ENCODE measurements around the gene APLF. TPM values are rescaled to one million over a fixed set of nuclear protein-coding genes. Genes with fewer than 3 reads are reported as not detected.
"Not testable (repeated sequence)": the region's sequence is repeated elsewhere in the genome, so short reads cannot be mapped to it uniquely, and the experiment has no call there.

The APLF gene
- total RNA-seq, 2 experiments from 2014 or later: 2.8 to 3.6 TPM

- H3K9me3 Mint-ChIP-seq: no peaks in the 10 kb centered on the region
- DNase-seq: no peak
- H3K4me1 Mint-ChIP-seq: peaks cover 12% of the 10 kb centered on the region
- ChIA-PET CTCF (interaction anchor here (1.1 to 1.5 kb wide), 2 partner anchors 12 to 13 kb away, joined by 3 to 5 read pairs; no protein-coding TSS in a partner anchor), POLR2A (no interaction called here)
- no peaks in the 10 kb centered on the region for H3K27me3 Mint-ChIP-seq
- no peak overlapping the region for H3K4me3 Mint-ChIP-seq
- H3K27ac Mint-ChIP-seq: no peak overlapping the region
- H3K36me3 Mint-ChIP-seq (ENCODE audit: low read depth): no peaks in the 10 kb centered on the region
Observed at GRCh38 chr2:68429311-68429826, 38.0 kb upstream of the APLF start.

GRCh38 chr2:68431316-68431972, 35.9 kb upstream of the APLF start:
- no peak for DNase-seq
- no peaks in the 10 kb centered on the region for H3K9me3 Mint-ChIP-seq
- no peaks in the 10 kb centered on the region for H3K27me3 Mint-ChIP-seq
- POLR2A ChIA-PET: interaction anchor here (1.3 kb wide), 1 partner anchor 10 kb away, joined by 4 read pairs; no protein-coding TSS in a partner anchor
- CTCF ChIA-PET: interaction anchor here (1.5 kb wide), 1 partner anchor 10 kb away, joined by 7 read pairs; no protein-coding TSS in a partner anchor
- H3K4me3 Mint-ChIP-seq: no peak overlapping the region
- no peaks in the 10 kb centered on the region for H3K36me3 Mint-ChIP-seq (ENCODE audit: low read depth)
- no peak overlapping the region for H3K27ac Mint-ChIP-seq
- peaks cover 12% of the 10 kb centered on the region for H3K4me1 Mint-ChIP-seq

- no peak overlapping the region for H3K4me3 Mint-ChIP-seq
- H3K27ac Mint-ChIP-seq: no peak overlapping the region
- no peaks in the 10 kb centered on the region for H3K9me3 Mint-ChIP-seq
- POLR2A ChIA-PET: no interaction called here
- CTCF ChIA-PET: interaction anchor here (0.6 to 1.5 kb wide), 2 partner anchors 9 to 45 kb away, joined by 3 to 7 read pairs; no protein-coding TSS in a partner anchor
- no peak for DNase-seq
- H3K27me3 Mint-ChIP-seq: no peaks in the 10 kb centered on the region
- no peaks in the 10 kb centered on the region for H3K36me3 Mint-ChIP-seq (ENCODE audit: low read depth)
- H3K4me1 Mint-ChIP-seq: peaks cover 3% of the 10 kb centered on the region
Observed at GRCh38 chr2:68432696-68433658, 34.4 kb upstream of the APLF start.

- H3K4me3 Mint-ChIP-seq: no peak overlapping the region
- H3K36me3 Mint-ChIP-seq (ENCODE audit: low read depth): no peaks in the 10 kb centered on the region
- H3K27ac Mint-ChIP-seq: no peak overlapping the region
- peaks cover 3% of the 10 kb centered on the region for H3K4me1 Mint-ChIP-seq
- peaks cover 5% of the 10 kb centered on the region for H3K27me3 Mint-ChIP-seq
- ChIA-PET CTCF (no interaction called here), POLR2A (no interaction called here)
- no peak for DNase-seq
- H3K9me3 Mint-ChIP-seq: no peaks in the 10 kb centered on the region
Observed at GRCh38 chr2:68434981-68435380, 32.4 kb upstream of the APLF start.

GRCh38 chr2:68435615-68436014, 31.8 kb upstream of the APLF start:
- CTCF ChIA-PET: interaction anchor here (1.2 kb wide), 1 partner anchor 74 kb away, joined by 4 read pairs; no protein-coding TSS in a partner anchor

DNA sequence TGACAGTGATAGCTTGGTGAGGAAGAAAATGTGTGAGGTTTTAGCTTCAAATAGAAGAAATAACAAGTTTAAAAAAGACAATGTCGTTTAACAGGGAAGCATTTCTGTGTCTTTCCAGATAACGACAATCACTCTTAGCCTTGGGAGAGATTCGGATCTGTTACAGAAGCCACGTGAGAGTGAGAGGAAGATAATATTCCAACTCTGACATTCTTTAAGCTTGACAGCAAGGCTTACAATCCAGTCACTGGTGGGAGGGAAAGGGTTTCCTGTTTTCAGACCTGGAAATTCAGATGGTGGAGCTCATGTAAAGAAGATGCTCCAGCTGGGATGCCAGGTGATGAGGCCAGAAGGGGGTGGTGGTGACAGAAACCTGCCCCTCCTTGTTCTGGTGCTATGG, 31.1 kb upstream of the APLF start:
- no peak for DNase-seq
- Mint-ChIP-seq H3K27ac (no peak overlapping the region), H3K36me3 (ENCODE audit: low read depth) (no peaks in the 10 kb centered on the region), H3K4me3 (no peak overlapping the region), H3K4me1 (peaks cover 12% of the 10 kb centered on the region), H3K27me3 (peaks cover 5% of the 10 kb centered on the region), H3K9me3 (no peaks in the 10 kb centered on the region)
- POLR2A ChIA-PET: interaction anchor here (1.0 kb wide), 1 partner anchor 9 kb away, joined by 3 read pairs; no protein-coding TSS in a partner anchor
- CTCF ChIA-PET: interaction anchor here (0.9 to 1.2 kb wide), 2 partner anchors 75 to 144 kb away, joined by 3 to 4 read pairs; no protein-coding TSS in a partner anchor

More at GRCh38 chr2:68435615-68436014, 31.8 kb upstream of the APLF start:
- DNase-seq: no peak
- Mint-ChIP-seq H3K4me1 (peaks cover 6% of the 10 kb centered on the region), H3K27me3 (peaks cover 5% of the 10 kb centered on the region), H3K9me3 (no peaks in the 10 kb centered on the region), H3K27ac (no peak overlapping the region), H3K36me3 (ENCODE audit: low read depth) (no peaks in the 10 kb centered on the region), H3K4me3 (no peak overlapping the region)
- POLR2A ChIA-PET: no interaction called here

DNA sequence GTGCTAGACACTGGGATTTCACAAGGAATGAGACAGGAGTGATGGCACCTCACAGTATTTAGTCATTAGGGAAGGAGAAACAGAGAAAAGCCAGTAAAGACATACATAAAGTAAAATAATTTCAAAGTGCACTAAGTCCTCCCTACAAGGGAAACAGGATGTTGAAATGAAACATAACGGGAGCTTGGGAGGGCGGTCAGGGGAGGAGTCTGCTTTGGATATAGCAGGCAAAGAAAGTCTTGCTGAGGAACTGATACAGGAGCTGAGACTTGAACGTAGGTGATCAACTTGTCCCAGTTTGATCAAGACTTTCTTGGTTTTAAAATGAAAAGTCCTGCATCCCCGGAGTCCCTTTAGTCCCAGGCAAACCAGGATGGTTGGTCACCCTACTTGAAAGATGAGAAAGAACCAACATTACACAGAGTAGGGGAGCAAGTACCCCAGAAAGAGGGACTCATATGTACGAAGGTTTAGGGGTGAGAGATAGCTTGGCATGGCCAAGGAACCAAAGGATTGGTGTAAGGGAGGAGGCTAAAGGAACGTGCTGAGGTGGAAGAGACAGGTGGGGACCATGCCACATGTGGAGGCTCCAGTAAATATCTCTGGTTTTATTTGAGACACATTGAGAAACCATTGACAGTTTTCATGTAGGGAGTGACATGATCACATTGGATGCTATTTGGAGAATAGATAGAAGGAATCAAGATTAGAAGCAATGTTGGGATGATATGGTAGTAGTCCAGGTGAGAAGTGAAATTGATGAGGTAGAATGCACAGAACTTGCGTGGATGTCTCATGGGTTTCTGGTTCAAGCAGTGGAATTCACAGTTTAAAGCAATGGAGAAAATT, 28.7 kb upstream of the APLF start:
- no peaks in the 10 kb centered on the region for H3K9me3 Mint-ChIP-seq
- ChIA-PET CTCF (interaction anchor here (1.3 to 6.2 kb wide), 3 partner anchors 25 to 146 kb away, joined by 3 to 61 read pairs (median 5); no protein-coding TSS in a partner anchor), POLR2A (interaction anchor here (0.9 kb wide), 1 partner anchor 15 kb away, joined by 3 read pairs; no protein-coding TSS in a partner anchor)
- no peak for DNase-seq
- H3K36me3 Mint-ChIP-seq (ENCODE audit: low read depth): no peaks in the 10 kb centered on the region
- H3K27me3 Mint-ChIP-seq: peaks cover 10% of the 10 kb centered on the region
- no peak overlapping the region for H3K4me3 Mint-ChIP-seq
- no peak overlapping the region for H3K27ac Mint-ChIP-seq
- peaks cover 16% of the 10 kb centered on the region for H3K4me1 Mint-ChIP-seq

DNA sequence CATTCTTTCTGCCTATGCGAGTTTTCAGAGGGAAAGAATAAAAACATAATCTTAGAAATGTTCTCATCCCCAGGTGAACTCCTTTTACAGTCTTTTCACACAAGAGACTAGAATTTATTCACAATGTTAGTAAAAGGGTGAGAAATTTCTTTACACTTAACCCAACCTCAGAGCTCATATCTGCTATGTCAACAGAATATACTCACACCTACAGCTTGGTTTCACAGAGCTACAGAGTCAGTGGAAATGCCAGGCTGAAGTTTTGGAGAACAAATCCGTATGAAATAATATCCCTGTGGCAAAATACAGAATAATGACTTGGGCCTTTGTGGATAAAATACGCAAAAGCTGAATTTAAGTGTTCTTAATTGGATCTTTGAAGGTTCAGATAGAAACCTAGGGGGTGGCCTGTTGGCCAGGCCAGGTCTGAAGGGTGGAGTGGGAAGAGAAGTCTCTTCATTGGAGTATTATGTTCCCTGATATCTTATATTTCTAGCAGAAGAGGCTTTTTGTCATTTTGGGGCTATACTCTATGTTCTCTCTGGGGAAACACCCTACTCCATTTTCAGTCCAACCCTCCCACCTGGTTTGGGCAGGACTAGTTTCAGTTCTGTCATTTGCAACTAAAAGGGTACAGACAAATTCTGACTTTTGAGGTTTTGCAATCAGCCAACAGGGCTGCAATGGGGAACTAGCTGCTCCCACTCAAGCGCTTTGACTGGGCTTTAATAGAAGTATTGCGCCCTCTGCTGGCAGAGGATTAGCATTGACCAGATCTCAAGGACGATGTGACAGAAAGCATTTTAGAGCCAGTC, 26.0 kb upstream of the APLF start:
- CTCF ChIA-PET: interaction anchor here (0.7 to 6.2 kb wide), 38 partner anchors 9 to 466 kb away, joined by 3 to 61 read pairs (median 5); partner anchors contain the start of genes APLF, FBXO48 and PLEK
- POLR2A ChIA-PET: interaction anchor here (0.6 to 1.8 kb wide), 10 partner anchors 10 to 283 kb away, joined by 3 to 6 read pairs (median 4); partner anchors contain the start of genes APLF, FBXO48, PNO1 and PPP3R1
- Mint-ChIP-seq H3K4me3 (no peak overlapping the region), H3K27ac (peak overlapping the region; percentile 7), H3K9me3 (no peaks in the 10 kb centered on the region), H3K4me1 (peaks cover 16% of the 10 kb centered on the region), H3K27me3 (peaks cover 10% of the 10 kb centered on the region), H3K36me3 (ENCODE audit: low read depth) (no peaks in the 10 kb centered on the region)
- DNase-seq: peak; percentile 84

DNA sequence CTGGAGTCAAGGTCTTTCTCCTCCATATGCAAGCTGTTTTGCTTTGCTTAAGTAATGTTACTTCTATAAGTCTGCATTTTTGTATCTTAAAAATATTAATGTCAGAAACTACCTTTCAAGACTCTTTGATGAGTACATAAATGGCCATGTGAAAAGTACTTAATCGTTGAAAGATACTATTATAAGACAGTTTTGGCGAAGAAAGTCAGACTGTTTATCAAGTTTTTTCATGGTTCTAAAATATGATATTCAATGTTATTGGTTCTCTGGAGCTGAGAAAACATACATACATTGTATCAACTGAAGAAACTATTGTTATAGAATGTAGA, 25.4 kb upstream of the APLF start:
- Mint-ChIP-seq H3K27me3 (peaks cover 10% of the 10 kb centered on the region), H3K36me3 (ENCODE audit: low read depth) (no peaks in the 10 kb centered on the region), H3K4me3 (no peak overlapping the region), H3K9me3 (no peaks in the 10 kb centered on the region), H3K4me1 (peaks cover 16% of the 10 kb centered on the region), H3K27ac (no peak overlapping the region)
- ChIA-PET CTCF (interaction anchor here (0.7 to 6.2 kb wide), 33 partner anchors 10 to 466 kb away, joined by 3 to 61 read pairs (median 5); partner anchors contain the start of gene PLEK), POLR2A (interaction anchor here (1.0 to 1.8 kb wide), 4 partner anchors 15 to 189 kb away, joined by 3 to 6 read pairs (median 6); partner anchors contain the start of genes APLF, FBXO48 and PPP3R1)
- DNase-seq: no peak

DNA sequence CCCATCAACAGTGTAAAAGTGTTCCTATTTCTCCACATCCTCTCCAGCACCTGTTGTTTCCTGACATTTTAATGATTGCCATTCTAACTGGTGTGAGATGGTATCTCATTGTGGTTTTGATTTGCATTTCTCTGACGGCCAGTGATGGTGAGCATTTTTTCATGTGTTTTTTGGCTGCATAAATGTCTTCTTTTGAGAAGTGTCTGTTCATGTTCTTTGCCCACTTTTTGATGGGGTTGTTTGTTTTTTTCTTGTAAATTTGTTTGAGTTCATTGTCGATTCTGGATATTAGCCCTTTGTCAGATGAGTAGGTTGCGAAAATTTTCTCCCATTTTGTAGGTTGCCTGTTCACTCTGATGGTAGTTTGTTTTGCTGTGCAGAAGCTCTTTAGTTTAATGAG, 21.0 kb upstream of the APLF start:
- H3K4me3 Mint-ChIP-seq; H3K4me1 Mint-ChIP-seq; H3K9me3 Mint-ChIP-seq; POLR2A ChIA-PET; H3K36me3 Mint-ChIP-seq (ENCODE audit: low read depth); DNase-seq; H3K27ac Mint-ChIP-seq; H3K27me3 Mint-ChIP-seq; CTCF ChIA-PET: not testable (repeated sequence)

DNA sequence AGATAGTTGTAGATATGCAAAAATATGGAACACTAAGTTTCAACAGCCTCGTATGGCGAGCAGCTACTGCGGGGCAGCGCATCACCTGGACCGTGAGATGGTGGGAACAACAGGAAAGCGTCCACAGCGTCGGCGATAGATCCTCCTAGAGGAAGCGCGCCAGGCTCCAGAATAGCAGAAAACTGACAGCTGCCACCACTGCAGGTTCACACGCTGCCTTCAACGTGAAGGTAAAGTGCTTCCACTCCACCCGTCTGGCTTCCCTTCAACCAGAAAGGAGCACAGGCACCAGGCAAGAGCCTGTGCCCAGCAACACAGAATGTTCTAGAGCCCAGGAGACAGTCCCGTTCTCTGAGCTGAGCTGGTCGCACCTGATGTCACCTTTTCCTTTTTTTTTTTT, 20.3 kb upstream of the APLF start:
- POLR2A ChIA-PET: no interaction called here
- Mint-ChIP-seq H3K36me3 (ENCODE audit: low read depth) (no peaks in the 10 kb centered on the region), H3K9me3 (no peaks in the 10 kb centered on the region), H3K27ac (no peak overlapping the region), H3K4me3 (no peak overlapping the region), H3K4me1 (peaks cover under 1% of the 10 kb centered on the region), H3K27me3 (peaks cover 5% of the 10 kb centered on the region)
- CTCF ChIA-PET: no interaction called here
- no peak for DNase-seq

Measured in activated CD4-positive, alpha-beta memory T cell treated with anti-CD3 and anti-CD28 coated beads, Interleukin-2, amount 10 ng/mL, durations not matched to agents 7 days and 5 days (primary cell).